ENCODE measurements around the gene AKR1C2. TPM values are rescaled to one million over a fixed set of nuclear protein-coding genes. Genes with fewer than 3 reads are reported as not detected.
"Not testable (repeated sequence)": the region's sequence is repeated elsewhere in the genome, so short reads cannot be mapped to it uniquely, and the experiment has no call there.

Gene AKR1C2
- total and polyA plus RNA-seq, 10 of the 15 experiments (the other 5 are each of a cell fraction or from before 2014, with no cell fraction given) = 0.31 to 0.44 (median 0.36) TPM; not detected in 7

DNA sequence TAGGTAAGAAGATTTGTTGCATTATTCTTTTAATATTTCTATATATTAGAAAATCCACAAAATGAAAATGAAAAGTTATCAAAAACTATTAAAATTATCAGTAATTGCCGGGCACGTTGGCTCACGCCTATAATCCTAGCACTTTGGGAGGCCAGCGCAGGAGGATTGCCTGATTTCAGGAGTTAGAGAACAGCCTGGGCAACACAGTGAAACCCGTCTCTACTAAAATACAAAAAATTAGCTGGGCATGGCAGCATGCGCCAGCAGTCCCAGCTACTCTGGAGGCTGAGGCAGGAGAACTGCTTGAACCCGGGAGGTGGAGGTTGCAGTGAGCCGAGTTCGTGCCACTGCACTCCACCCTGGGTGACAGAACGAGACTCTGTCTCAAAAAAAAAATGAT, 11.1 kb downstream of the AKR1C2 start:
- H3K36me3 ChIP-seq (ENCODE audit: control insufficient read depth in 2 of 2, insufficient read depth in 2 of 2, low read length in 1 of 2); H3K27ac ChIP-seq (ENCODE audit: control insufficient read depth, insufficient read depth); H3K9ac ChIP-seq (ENCODE audit: control insufficient read depth, insufficient read depth, low read length); intact Hi-C loops (cut with micrococcal nuclease; ENCODE audit: unreplicated experiment); DNase-seq (ENCODE audit: low read depth, low spot score); H2AFZ ChIP-seq (ENCODE audit: control insufficient read depth, low read depth, low read length); H4K20me1 ChIP-seq (ENCODE audit: control insufficient read depth, insufficient read depth); H3K79me2 ChIP-seq (ENCODE audit: control insufficient read depth, insufficient read depth, low read length); SMC1A ChIA-PET (ENCODE audit: uncharacterized antibody, unreplicated experiment); ATAC-seq; H3K4me1 ChIP-seq (ENCODE audit: control insufficient read depth, insufficient read depth, low read length); in situ Hi-C loops (cut with MboI); BruUV-seq (replicated peaks); H3K4me3 ChIP-seq; H3K27me3 ChIP-seq (replicated peaks in 1 of 2; ENCODE audit: control insufficient read depth in 2 of 2, insufficient read depth in 2 of 2, low read length in 1 of 2); CTCF ChIA-PET; POLR2A ChIA-PET; RAD21 ChIA-PET (ENCODE audit: unreplicated experiment); H3K4me2 ChIP-seq (ENCODE audit: control insufficient read depth, insufficient read depth); H3K9me3 ChIP-seq (replicated peaks; ENCODE audit: control insufficient read depth, insufficient read depth, low read length); FAIRE-seq: not testable (repeated sequence)
- 60% methylated on average over 10 of the region's 10 CpGs for WGBS (ENCODE audit: insufficient coverage, insufficient replicate concordance, low lambda C conversion rate, missing lambda C conversion rate)

DNA sequence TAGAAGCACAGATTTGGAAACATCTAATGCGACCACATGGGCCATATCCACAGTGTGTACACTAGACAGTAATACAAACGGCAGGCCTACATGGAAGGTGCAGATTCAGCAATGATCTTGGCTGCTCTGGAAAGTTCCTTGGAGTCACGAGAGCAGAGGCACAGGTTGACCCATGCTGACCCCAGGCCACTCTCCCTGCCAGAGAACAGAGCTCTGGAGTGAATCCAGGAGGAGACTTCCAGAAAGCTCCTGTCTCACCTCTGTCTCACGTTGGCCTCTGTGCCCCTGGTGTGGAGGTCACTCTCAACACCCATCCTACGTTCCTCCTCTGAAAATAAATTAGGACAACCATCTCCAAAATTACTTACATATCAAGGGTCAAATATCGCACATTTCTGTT, 12.2 kb downstream of the AKR1C2 start:
- ATAC-seq; H3K27me3 ChIP-seq (replicated peaks in 1 of 2; ENCODE audit: control insufficient read depth in 2 of 2, insufficient read depth in 2 of 2, low read length in 1 of 2); H3K4me1 ChIP-seq (ENCODE audit: control insufficient read depth, insufficient read depth, low read length); H3K9me3 ChIP-seq (replicated peaks; ENCODE audit: control insufficient read depth, insufficient read depth, low read length); H3K36me3 ChIP-seq (ENCODE audit: control insufficient read depth in 2 of 2, insufficient read depth in 2 of 2, low read length in 1 of 2); FAIRE-seq; H3K4me2 ChIP-seq (ENCODE audit: control insufficient read depth, insufficient read depth); H3K9ac ChIP-seq (ENCODE audit: control insufficient read depth, insufficient read depth, low read length); in situ Hi-C loops (cut with MboI); H2AFZ ChIP-seq (ENCODE audit: control insufficient read depth, low read depth, low read length); RAD21 ChIA-PET (ENCODE audit: unreplicated experiment); POLR2A ChIA-PET; CTCF ChIA-PET; SMC1A ChIA-PET (ENCODE audit: uncharacterized antibody, unreplicated experiment); DNase-seq (ENCODE audit: low read depth, low spot score); H4K20me1 ChIP-seq (ENCODE audit: control insufficient read depth, insufficient read depth); H3K27ac ChIP-seq (ENCODE audit: control insufficient read depth, insufficient read depth); H3K4me3 ChIP-seq; intact Hi-C loops (cut with micrococcal nuclease; ENCODE audit: unreplicated experiment); BruUV-seq (replicated peaks); H3K79me2 ChIP-seq (ENCODE audit: control insufficient read depth, insufficient read depth, low read length): not testable (repeated sequence)
- WGBS (ENCODE audit: insufficient coverage, insufficient replicate concordance, low lambda C conversion rate, missing lambda C conversion rate) = 39% methylated on average over 2 of the region's 6 CpGs

DNA sequence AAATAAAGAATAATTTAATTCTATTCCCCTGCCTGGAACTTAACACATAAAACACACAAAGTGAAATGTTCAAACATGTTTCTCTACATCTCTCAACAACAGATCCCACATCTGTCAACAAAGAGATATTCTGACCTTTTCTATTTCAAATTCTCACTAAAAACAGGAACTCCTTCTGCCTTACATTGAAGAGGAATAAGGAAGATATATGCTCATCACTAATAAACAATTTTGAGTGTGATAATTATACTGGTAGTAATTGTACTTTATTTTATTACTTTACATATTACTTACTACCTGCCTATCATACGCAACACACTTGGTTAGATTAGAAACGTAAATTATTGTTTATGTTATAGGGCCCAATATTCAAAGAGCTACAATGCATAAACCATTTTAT, 13.4 kb downstream of the AKR1C2 start:
- DNase-seq (ENCODE audit: low read depth, low spot score) = no peak
- H3K36me3 ChIP-seq (ENCODE audit: control insufficient read depth in 2 of 2, insufficient read depth in 2 of 2, low read length in 1 of 2) = no peaks in the 10 kb centered on the region
- intact Hi-C loops (cut with micrococcal nuclease; ENCODE audit: unreplicated experiment) = no loop called here
- H3K4me3 ChIP-seq = no peak overlapping the region
- H2AFZ ChIP-seq (ENCODE audit: control insufficient read depth, low read depth, low read length) = no peak overlapping the region
- in situ Hi-C loops (cut with MboI) = no loop called here
- no peak overlapping the region for H3K27ac ChIP-seq (ENCODE audit: control insufficient read depth, insufficient read depth)
- ATAC-seq = no peak
- no TSS peak for BruUV-seq (replicated peaks)
- FAIRE-seq = no peak
- no peaks in the 10 kb centered on the region for H3K4me1 ChIP-seq (ENCODE audit: control insufficient read depth, insufficient read depth, low read length)
- no peaks in the 10 kb centered on the region for H3K27me3 ChIP-seq (replicated peaks in 1 of 2; ENCODE audit: control insufficient read depth in 2 of 2, insufficient read depth in 2 of 2, low read length in 1 of 2)
- no peak overlapping the region for H3K9ac ChIP-seq (ENCODE audit: control insufficient read depth, insufficient read depth, low read length)
- no peak overlapping the region for H3K4me2 ChIP-seq (ENCODE audit: control insufficient read depth, insufficient read depth)
- WGBS (ENCODE audit: insufficient coverage, insufficient replicate concordance, low lambda C conversion rate, missing lambda C conversion rate) = 51% methylated on average over 2 of the region's 2 CpGs
- ChIA-PET CTCF (no interaction called here), RAD21 (ENCODE audit: unreplicated experiment) (no interaction called here), SMC1A (ENCODE audit: uncharacterized antibody, unreplicated experiment) (no interaction called here), POLR2A (no interaction called here)
- no peaks in the 10 kb centered on the region for H3K79me2 ChIP-seq (ENCODE audit: control insufficient read depth, insufficient read depth, low read length)
- H3K9me3 ChIP-seq (replicated peaks; ENCODE audit: control insufficient read depth, insufficient read depth, low read length) = no peaks in the 10 kb centered on the region
- H4K20me1 ChIP-seq (ENCODE audit: control insufficient read depth, insufficient read depth) = no peaks in the 10 kb centered on the region
- no peak for TF ChIP-seq NFYB (IDR thresholded peaks at IDR 0.05; ENCODE audit: insufficient read depth, low read depth, low read length)
- no peak for TF ChIP-seq SIN3A (IDR thresholded peaks at IDR 0.05; ENCODE audit: low read depth, low read length)
- TF ChIP-seq KAT2A (conservative IDR thresholded peaks at IDR 0.05; ENCODE audit: control insufficient read depth, low read depth, low read length) = no peak
- TF ChIP-seq, protein P1, sequence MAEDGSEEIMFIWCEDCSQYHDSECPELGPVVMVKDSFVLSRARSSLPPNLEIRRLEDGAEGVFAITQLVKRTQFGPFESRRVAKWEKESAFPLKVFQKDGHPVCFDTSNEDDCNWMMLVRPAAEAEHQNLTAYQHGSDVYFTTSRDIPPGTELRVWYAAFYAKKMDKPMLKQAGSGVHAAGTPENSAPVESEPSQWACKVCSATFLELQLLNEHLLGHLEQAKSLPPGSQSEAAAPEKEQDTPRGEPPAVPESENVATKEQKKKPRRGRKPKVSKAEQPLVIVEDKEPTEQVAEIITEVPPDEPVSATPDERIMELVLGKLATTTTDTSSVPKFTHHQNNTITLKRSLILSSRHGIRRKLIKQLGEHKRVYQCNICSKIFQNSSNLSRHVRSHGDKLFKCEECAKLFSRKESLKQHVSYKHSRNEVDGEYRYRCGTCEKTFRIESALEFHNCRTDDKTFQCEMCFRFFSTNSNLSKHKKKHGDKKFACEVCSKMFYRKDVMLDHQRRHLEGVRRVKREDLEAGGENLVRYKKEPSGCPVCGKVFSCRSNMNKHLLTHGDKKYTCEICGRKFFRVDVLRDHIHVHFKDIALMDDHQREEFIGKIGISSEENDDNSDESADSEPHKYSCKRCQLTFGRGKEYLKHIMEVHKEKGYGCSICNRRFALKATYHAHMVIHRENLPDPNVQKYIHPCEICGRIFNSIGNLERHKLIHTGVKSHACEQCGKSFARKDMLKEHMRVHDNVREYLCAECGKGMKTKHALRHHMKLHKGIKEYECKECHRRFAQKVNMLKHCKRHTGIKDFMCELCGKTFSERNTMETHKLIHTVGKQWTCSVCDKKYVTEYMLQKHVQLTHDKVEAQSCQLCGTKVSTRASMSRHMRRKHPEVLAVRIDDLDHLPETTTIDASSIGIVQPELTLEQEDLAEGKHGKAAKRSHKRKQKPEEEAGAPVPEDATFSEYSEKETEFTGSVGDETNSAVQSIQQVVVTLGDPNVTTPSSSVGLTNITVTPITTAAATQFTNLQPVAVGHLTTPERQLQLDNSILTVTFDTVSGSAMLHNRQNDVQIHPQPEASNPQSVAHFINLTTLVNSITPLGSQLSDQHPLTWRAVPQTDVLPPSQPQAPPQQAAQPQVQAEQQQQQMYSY (CRISPR knock-in tag; IDR thresholded peaks at IDR 0.05) = no peak
- no peak for TF ChIP-seq STAT1 (conservative IDR thresholded peaks at IDR 0.05)
- TF ChIP-seq MEF2B (IDR thresholded peaks at IDR 0.05; ENCODE audit: partially characterized antibody, poor library complexity, severe bottlenecking) = no peak

All from GM12878 (cell line).